SIG-M5 treated with dmso at 0.1 percent for 504 hours (cell line): ENCODE data around the gene KRT12.

Source experiments
- DNase-seq: peaks from one replicate; lab custom pipeline; 2025; ENCODE audit not compliant: unreplicated experiment; lab: John Stamatoyannopoulos, UW

Gene KRT12

DNA sequence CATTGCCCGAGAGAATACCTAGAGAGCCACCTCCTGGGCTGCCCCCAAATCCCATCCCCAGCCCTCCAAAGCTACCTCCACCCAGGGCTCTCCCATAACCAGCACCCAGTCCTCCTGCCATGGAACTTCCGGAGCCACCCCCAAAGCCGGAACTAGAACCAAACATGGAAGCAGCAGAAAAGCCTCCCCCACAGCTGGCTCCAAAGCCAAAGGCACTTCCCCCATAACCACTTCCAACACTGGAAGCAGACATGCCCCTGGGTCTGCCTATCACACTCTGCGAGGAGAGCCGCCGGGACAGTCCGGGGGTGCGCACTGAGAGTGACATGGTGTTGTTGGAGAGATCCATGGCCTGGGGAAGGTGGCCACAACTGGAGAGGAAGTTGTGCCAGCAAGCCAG, at the start of gene KRT12:
KRT12 (minus strand) TSS at position 386 of the 400 bp plus-strand sequence; CDS start at position 349, 37 bp downstream.
- no peak for DNase-seq

DNA sequence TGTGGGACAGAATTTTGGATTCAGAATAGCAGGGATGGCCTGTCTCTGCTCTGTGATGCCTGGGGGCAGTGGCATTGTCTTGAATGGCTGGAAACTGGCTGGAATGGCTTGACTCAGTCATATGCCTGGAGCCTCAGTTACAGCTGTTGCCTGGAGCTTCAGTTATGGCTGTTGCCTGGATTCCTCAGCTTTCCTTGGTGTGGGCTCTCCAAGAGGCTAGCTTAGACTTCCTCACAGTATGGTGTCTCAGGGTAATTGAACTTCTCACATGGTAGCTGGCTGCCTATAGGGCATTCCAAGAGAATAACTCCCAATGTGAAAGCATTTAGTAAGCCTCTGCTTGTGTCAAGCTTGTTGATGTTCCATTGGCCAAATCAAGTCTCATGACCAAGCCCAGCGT, 49.3 kb upstream of the KRT12 start:
- no peak for DNase-seq

DNA sequence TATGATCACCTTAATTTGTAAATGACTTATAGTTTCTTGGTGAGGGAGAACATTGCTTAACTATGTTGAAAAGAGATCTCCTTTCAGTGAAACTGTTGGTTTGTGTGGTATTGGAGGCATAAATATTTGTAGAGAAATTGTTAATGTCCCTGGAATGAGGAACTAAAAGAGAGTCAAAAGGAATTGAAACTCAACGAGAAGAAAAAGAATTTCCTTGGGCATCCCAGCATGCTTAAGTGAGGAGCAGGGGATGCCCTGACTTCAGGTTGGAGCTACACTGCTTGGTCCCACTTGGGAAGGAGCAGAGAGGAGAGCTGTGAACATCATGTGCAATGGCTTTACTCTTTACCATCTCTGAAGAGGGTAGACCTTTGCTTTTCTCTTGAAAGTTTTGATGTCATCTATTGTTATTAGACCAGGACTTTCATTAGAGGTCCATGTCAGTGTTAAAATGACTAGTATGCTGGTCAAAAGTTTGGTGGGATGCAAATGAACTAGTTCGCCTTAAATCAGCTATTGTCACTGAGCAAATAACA, 48.8 kb upstream of the KRT12 start:
- DNase-seq: peak; percentile 54

DNA sequence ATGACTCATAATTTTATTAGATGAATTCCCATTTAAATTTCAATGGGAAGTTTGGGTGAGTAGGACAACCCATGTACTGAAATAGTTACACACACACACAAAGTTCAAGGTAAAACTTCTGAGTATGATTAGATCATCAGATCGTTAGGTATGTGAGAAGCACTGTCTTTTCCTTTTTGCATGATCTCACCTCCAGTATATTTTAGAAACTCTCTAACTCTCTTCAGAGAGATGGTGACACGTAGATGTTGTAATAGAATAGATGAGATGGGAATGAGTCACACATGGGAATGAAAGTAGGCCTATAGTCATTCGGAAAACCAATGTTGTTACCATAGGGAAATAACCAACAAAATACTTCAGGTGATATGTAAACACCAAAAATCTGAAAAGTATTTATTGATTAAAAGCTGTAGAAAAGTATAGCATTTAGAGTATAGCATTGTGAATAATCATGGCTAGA, 48.2 kb upstream of the KRT12 start:
- DNase-seq: peak; percentile 79

DNA sequence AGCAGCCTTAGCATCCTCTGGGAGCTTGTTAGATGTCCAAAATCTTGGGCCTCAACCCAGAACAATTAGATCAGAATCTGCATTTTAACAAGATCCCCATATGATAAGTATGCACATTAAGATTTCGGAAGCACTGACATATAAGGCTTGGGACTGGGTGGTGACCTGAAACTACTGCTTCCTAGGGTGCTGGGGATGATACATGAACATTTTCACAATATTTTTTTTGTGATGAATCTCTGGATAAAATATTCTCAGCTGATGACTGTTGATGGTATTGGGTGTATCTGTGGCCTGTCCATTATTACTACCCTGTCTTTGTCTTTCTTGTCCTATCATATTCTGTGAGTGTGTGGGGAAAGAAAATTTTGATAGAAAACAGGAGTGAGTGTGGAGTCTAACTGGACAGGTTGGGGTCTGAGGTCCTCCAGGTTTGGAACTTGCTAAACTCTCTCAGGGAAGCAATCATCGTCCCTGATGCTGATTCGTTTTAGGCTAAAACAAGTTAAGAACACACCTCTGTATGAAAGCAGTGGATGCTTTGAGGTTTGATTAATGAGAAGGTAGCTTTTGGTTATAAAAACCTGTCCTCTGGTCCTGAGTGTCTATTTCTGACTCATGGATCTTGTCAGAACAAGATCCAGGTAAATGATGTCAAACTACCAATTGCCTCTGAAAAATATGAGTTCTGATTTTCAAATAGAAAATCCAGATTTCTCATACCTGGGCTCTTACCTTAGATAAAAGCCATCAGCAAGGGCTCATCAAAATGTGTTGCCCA, 47.2 kb upstream of the KRT12 start:
- DNase-seq: no peak

DNA sequence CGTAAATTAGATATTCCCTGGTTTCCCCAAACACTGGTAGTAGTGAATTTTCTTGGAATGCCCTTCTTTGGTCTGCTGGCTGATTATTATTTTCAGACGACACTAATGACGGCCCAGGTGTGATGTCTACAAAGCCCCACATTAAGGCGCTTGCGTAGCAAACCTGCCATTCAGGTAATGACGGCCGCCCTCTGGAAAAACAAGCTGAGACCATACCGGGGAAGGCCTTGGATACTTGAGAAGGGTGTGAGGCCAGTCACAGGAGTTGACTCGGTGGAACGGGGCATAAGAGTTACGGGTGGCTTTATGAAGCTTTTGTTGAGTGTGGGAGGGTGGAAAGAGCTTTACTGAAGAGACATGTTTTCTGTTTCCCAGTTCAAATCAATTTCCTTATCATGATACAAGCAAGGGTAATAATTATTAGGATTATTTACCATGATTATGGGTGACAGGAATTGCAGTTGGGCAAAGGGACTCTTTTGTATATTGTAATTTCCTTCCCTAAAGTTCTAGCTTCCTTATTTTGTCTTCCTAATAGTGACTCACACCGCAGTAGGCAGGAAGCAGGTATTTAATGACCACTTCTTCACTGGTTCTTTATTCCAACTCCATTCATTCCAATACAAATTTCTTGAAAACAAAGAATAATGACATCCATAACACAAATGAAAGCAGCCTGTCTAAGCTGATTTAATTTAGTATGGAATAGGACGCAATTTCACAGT, 45.6 kb upstream of the KRT12 start:
- DNase-seq: no peak

DNA sequence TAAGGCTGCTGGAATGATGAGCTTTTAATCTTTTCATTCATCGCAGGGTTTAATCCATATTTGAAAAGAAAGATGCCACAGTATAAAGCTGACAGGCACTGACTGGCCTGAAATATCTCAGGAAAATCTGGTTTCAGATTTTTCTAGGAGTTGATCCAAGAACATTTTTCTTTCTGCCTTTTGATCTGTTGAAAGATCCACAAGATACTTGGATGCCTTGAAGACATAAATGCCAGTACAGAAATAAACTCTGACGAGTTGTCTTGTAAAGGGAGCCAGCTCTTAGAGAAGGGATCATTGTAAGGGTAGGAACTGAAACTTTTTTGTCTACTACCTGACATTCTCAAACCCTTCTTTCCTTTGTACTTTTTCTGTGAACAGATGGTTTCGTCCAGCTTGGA, 43.4 kb upstream of the KRT12 start:
- DNase-seq: no peak

DNA sequence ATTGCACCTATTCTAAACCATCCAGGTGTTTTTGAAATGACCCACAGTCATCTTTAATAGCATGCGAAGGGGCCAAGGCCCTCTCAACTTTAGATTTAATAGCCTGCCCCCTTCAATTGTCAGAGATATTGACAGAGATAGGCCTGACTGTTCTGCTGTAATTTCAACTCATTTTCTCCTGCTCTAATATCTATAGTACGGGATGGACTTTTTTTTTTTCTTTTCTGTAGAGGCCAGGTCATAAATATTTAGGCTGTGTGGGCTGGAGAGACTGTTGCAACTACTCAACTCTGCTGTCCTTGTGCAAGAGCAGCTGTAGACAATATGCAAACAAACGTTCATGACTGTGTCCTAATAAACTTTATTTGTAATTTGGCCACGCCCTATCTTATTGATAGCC, 42.7 kb upstream of the KRT12 start:
- peak; percentile 9 for DNase-seq

DNA sequence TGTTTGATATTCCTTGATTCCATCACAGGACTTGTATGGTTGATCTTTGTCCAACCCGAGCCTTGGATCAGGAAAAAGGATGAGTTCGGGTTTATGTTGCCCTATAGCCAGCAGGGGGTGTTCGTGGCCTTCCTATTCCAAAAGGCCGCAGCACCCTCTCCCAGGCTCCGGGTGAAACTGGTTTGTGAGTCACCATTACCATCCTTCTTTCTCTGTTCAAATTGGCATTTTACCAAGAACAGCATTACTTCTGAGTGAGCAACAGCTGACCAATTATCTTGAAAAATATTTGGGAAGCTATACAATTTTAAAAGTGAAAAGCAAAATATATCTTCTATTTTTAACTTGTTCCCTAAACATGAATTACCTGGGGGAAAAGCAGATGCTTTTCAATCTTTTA, 42.3 kb upstream of the KRT12 start:
- peak; percentile 83 for DNase-seq

DNA sequence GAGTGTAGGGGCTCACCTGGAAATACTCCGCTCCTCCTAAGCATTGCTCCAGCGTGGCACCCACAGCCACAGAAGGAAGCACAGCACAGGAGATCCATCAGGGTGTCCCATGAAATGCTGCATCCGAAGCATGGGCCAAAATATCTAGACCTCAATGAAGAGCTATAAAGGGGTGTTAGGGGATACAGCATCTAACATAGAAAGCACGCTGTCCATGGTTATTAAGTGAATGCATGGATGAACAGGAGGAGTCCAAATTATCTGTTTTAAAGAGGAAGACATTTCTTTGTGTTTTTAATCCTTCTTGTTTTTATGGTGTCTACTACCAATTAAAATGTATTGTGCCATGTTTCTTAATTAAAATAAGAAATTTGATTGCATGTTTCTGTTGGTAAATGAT, 39.6 kb upstream of the KRT12 start:
- no peak for DNase-seq

DNA sequence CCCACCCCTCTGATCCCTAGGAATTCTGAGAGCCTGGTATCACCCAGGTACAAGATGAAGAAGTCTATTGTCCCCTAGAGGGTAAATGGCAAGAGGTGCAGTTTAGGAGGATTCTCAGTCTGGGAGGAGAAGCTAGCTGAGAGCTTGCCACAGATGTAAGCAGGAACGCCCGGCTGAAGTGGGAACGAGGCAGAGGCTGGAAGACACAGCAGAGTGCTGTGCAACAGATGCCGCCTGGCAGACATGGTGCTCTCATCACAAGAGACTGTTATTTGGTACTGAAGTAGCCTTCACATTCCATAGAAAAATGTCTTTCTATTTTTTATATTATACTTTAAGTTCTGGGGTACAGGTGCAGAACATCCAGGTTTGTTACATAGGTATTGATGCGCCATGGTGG, 38.3 kb upstream of the KRT12 start:
- no peak for DNase-seq

DNA sequence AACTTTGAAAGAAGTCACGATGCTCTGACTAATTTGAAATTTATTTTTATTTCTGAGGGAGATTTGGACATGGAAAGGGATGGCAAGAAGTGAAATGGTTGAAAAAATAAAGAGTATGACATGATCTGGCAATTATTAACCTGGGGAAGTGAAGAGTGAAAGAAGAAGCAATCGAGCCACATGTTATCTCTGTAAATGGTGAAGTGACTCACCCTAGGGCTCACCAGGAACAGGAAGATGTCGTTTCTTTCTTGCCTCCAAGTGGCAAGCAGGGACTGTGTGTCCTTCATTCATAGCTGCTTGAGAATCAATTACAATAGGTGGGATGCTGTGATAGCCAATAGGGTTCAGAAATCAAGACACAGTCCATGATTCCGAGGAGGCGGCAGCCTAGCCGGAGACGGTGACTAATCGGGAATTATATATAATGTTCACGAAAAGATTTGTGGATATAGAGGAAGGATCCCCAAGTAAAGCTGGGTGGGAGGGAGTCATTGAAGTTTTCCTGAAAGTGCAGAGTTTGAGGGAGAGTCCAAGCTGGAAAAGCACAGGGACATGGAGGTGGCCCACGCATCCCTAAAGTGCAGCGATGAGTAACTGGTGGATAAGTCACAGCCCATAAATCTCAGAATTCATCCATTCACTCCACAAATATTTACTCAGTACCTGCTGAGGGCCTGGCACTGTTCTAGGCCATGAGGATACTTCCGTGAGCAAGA, 36.3 kb upstream of the KRT12 start:
- DNase-seq: peak; percentile 53

DNA sequence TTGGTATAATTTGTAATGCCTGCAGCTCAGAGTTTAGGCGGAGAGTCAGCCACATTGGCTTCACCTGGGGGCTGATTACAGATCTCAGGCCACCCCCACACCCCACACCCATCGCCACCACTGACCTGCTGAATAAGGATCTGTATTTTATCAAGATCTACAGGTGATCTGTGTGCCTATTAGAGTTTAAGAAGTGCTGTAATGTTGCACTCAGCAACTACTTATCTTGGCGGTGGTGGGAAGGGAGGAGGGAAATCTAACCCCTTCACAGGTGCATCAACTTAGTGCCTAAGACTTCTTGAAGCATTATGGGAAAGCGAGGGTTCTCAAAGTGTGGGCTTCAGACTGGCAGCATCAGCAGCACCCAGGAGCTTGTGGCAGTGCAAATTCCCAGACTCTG, 35.5 kb upstream of the KRT12 start:
- DNase-seq: no peak

DNA sequence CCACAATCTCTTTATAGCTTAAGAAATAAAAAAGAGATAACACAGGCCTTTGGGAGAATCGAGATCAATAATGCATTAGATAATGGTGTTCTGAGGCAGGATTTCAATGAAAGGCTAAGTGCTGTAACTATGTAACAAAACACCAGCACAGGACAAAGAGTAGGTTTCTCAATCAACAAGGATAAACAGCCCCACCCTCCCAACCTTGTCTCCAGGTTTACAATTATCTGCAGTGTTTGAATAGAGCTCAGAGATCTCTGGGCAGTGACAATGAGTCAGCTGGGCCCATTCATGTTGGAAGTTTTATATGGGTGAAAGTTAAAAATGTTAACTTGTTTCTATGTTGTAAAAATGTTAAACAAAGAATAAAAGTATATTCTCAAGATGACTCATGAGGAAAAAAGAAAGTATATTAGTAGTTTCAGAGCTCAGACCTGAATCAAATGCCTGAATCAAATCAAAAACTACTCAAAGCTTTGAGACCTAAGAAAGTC, 35.0 kb upstream of the KRT12 start:
- peak; percentile 31 for DNase-seq

DNA sequence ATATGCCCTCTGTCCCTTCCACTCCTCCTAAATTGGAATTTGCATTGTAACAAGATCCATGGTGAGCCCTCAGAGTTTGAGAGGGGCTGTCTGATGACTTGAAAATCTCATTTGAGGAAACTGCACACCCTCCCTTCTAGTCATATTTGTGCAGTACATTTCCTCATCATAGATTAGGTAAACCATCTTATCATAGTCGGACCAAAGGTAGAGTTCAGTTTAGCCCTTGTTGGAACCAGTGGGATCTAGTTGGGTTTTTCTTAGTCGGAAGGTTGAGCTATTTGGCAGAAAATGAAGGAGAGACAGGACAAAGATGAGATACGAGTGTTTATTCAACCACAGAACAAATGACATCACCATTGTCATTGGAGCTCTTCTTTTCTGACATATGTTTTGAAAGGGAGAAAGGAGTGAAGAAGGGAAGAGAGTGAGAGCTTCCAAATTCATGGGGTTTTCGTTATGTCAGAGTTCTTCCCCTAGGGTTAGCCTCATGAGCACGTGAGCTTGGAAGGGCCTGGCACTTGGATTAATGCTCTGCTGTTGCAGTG, 33.9 kb upstream of the KRT12 start:
- no peak for DNase-seq

DNA sequence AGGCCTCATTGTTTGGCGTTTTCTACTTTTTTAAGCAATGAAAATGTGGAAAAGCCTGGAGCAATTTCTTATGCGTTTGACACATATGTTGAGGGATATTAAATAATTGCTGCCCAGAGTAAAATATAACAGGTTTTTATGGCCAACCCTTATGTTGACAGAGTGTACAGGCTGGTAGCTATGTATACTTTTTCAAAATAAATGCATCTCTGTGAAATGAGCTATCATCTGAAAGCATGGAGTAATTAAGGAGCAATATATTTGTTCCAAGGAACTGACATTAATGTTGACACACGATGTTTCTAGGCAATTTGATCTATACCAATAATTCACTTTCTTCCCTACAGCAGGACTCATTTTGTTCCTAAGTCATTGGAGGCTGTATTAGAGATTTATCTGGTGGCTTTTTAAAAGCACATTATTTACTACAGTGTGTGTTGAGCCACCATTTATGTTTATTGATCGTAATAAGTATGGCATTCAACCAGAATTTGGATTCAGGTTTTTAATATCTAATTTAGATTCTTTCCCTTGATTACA, 30.0 kb upstream of the KRT12 start:
- no peak for DNase-seq

DNA sequence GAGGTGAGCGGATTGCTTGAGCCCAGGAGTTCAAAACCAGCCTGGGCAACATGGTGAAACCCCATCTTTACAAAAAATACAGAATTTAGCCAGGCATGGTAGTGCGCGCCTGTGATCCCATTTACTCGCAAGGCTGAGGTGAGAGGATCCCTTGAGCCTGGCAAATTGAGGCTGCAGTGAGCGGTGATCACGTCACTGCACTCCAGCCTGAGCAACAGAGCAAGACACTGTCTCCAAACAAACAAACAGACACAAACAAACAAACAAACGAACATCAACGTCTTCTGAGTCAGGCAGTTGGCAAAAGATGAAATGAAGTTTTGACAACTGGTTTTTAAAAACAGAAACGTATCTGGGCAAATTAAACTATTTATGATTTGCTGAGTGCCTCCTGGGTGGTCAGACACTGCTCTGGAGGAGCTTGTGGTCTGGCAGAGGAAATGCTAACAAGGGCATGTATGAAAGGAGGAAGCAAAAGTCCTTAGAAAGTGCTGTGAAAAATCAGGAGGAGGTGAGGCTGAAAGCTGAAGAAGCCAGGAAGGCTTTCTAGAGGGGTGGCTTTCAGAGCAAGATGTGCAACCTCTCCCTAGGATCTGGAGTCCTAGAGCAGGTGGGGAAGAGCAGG, 28.2 kb upstream of the KRT12 start:
- no peak for DNase-seq

DNA sequence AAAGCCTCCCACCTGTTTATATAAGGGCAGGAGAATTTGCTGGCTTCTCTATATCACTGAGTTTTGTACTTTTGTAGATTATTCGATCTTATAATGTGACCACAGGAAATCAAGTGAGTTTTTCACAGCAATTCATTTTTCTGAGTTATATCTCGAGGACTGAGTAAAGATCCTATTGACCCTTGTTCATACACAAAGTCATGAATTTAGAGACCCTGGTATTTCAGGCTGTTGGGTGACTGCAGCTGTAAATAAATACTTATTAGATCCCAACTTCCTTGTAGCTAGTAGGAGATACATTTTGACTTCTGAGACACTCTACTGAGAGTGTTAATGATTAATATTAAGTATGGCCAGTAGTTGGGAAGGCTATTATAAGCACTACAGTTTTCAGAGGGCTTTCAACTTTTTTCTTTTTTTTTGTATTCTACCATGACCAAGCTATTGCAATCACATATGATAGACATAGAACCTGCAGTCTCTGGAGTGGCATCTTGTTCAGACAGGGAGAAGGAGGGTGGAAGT, 21.2 kb upstream of the KRT12 start:
- DNase-seq: no peak

DNA sequence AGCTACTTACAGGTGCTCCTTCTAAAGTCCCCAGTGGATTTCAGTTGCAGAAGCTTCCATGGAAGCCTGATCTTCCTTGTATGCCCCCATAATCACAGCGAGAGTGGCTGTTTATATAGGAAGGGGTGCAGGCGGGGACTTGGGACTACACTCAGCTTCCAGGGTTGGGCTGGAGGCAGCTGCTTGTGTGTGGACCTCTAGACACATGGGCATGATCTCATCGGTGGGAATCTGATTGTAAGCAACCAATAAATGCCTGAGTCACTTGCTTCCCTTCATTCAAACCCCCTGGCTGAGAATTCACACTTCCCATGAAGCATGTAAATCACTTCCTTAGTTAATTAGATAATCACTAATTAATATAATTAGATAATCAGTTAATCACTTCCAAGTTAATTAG, 19.1 kb upstream of the KRT12 start:
- no peak for DNase-seq
